Measurements from ENCODE around the gene SMAD3. TPM values are rescaled to one million over a fixed set of nuclear protein-coding genes. Genes with fewer than 3 reads are reported as not detected.

The SMAD3 gene
- total and polyA plus RNA-seq, 3 experiments from 2014 or later = 30.2 to 34.2 (median 31.7) TPM

- CTCF ChIA-PET = interaction anchor here (0.6 kb wide), 1 partner anchor 1350 kb away, joined by 3 read pairs; no protein-coding TSS in a partner anchor
- Histone ChIP-seq H3K4me3 (ENCODE audit: low read length) (no peak overlapping the region), H3K27ac (ENCODE audit: low read depth, low read length) (no peak overlapping the region), H3K9me3 (ENCODE audit: low read length) (no peaks in the 10 kb centered on the region), H3K27me3 (ENCODE audit: insufficient read depth, low read length, poor library complexity, severe bottlenecking) (no peaks in the 10 kb centered on the region), H3K4me1 (ENCODE audit: insufficient read depth, low read length) (peaks cover 5% of the 10 kb centered on the region), H3K36me3 (ENCODE audit: insufficient read depth, low read length) (peaks cover 47% of the 10 kb centered on the region)
- Mint-ChIP-seq H3K4me1 (peaks cover 34 to 52% (median 40%) of the 10 kb centered on the region in 3 donors), H3K9me3 (no peaks in the 10 kb centered on the region), H3K27ac (peak overlapping the region in 4 of 8 donors; percentile 17 to 55 (median 34)), H3K4me3 (no peak overlapping the region), H3K27me3 (no peaks in the 10 kb centered on the region), H3K36me3 (peaks cover 13 to 73% (median 20%) of the 10 kb centered on the region in 3 donors)
- POLR2A ChIA-PET = no interaction called here
- no peak for DNase-seq
These were observed 100.2 kb downstream of the SMAD3 start for GRCh38 chr15:67165254-67166253.

DNA sequence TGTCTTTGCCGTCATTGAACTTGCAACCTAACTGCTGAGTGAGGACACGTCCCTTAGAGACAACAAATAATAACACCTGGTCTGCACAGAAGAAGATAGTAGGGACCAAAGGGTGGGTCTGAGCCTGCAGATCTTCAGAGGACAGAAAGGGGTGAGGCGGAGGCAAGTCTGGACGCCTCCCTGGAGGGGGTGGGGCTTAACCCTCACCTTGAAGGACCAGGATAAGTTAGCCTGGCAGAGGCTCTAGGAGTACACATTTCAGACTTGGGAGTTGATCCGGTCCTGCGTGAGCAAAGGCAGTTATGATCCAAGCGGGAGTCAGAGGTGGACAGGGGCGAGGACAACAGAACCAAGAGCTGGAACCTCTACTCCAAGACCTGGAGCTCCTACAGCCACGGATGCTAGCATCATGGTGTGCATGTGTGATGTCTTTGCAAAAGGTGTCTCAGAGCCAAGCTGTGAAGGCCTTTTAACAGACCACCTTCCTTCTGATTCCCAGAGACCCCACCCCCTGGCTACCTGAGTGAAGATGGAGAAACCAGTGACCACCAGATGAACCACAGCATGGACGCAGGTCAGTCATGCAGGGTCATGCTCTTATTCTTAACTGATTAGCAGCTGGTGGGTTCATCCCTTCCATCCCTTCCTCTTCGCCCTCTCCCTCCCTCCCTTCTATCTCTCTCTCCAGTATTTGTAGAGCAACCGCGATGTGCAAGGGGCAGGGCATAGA is 101.0 kb downstream of the SMAD3 start:
- no peaks in the 10 kb centered on the region for H3K9me3 ChIP-seq (ENCODE audit: low read length)
- H3K4me1 ChIP-seq (ENCODE audit: insufficient read depth, low read length) = peaks cover 5% of the 10 kb centered on the region
- Mint-ChIP-seq H3K27ac (peak overlapping the region in 5 of 8 donors; percentile 37 to 78 (median 73)), H3K4me1 (peaks cover 31 to 50% (median 39%) of the 10 kb centered on the region in 3 donors), H3K36me3 (peaks cover 13 to 82% (median 24%) of the 10 kb centered on the region in 3 donors), H3K27me3 (no peaks in the 10 kb centered on the region), H3K9me3 (no peaks in the 10 kb centered on the region), H3K4me3 (no peak overlapping the region)
- H3K36me3 ChIP-seq (ENCODE audit: insufficient read depth, low read length) = peaks cover 52% of the 10 kb centered on the region
- H3K27me3 ChIP-seq (ENCODE audit: insufficient read depth, low read length, poor library complexity, severe bottlenecking) = no peaks in the 10 kb centered on the region
- no peak overlapping the region for H3K4me3 ChIP-seq (ENCODE audit: low read length)
- POLR2A ChIA-PET = no interaction called here
- DNase-seq = no peak
- CTCF ChIA-PET = no interaction called here
- H3K27ac ChIP-seq (ENCODE audit: low read depth, low read length) = no peak overlapping the region

DNA sequence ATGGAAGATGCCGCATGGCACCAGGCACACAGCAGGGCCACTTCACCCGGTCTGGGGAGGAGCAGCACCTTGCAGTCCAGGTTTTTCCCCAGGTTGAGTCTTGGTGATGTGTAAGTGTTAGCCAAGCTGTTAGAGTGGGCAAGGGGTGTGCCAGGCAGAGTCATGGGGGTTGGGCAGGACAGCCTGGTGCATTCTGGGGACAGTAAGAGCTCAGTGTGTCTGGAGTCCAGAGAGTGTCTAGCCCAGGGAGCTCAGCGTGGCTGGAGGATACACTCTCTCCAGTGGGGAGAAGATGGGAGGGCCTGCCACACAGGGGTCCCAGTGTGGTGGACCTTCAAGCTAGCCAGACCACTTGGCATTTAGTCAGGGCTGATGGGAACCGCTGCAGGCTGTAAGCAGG is 101.7 kb downstream of the SMAD3 start:
- Mint-ChIP-seq H3K4me1 (peaks cover 26 to 44% (median 34%) of the 10 kb centered on the region in 3 donors), H3K27me3 (no peaks in the 10 kb centered on the region), H3K36me3 (peaks cover 13 to 89% (median 24%) of the 10 kb centered on the region in 3 donors), H3K9me3 (no peaks in the 10 kb centered on the region), H3K27ac (peak overlapping the region in 5 of 8 donors; percentile 42 to 78 (median 70)), H3K4me3 (peak overlapping the region in 1 of 7 donors; percentile 14)
- no peak overlapping the region for H3K27ac ChIP-seq (ENCODE audit: low read depth, low read length)
- POLR2A ChIA-PET = no interaction called here
- no peaks in the 10 kb centered on the region for H3K4me1 ChIP-seq (ENCODE audit: insufficient read depth, low read length)
- H3K36me3 ChIP-seq (ENCODE audit: insufficient read depth, low read length) = peaks cover 59% of the 10 kb centered on the region
- DNase-seq = no peak
- CTCF ChIA-PET = no interaction called here
- no peaks in the 10 kb centered on the region for H3K9me3 ChIP-seq (ENCODE audit: low read length)
- H3K4me3 ChIP-seq (ENCODE audit: low read length) = no peak overlapping the region
- H3K27me3 ChIP-seq (ENCODE audit: insufficient read depth, low read length, poor library complexity, severe bottlenecking) = no peaks in the 10 kb centered on the region

GRCh38 chr15:67168694-67169093 is 103.3 kb downstream of the SMAD3 start:
- H3K27me3 Mint-ChIP-seq = no peaks in the 10 kb centered on the region
- Histone ChIP-seq H3K9me3 (ENCODE audit: low read length) (no peaks in the 10 kb centered on the region), H3K36me3 (ENCODE audit: insufficient read depth, low read length) (peaks cover 59% of the 10 kb centered on the region), H3K4me3 (ENCODE audit: low read length) (no peak overlapping the region), H3K4me1 (ENCODE audit: insufficient read depth, low read length) (no peaks in the 10 kb centered on the region), H3K27me3 (ENCODE audit: insufficient read depth, low read length, poor library complexity, severe bottlenecking) (no peaks in the 10 kb centered on the region), H3K27ac (ENCODE audit: low read depth, low read length) (no peak overlapping the region)
- DNase-seq = no peak
- no peaks in the 10 kb centered on the region for H3K9me3 Mint-ChIP-seq
- no peak overlapping the region for H3K4me3 Mint-ChIP-seq
- ChIA-PET POLR2A (interaction anchor here (1.1 kb wide), 1 partner anchor 35 kb away, joined by 5 read pairs; no protein-coding TSS in a partner anchor), CTCF (no interaction called here)
- H3K4me1 Mint-ChIP-seq = peaks cover 30 to 45% (median 33%) of the 10 kb centered on the region in 3 donors
- peak overlapping the region in 6 of 8 donors; percentile 0 to 75 (median 40) for H3K27ac Mint-ChIP-seq
- peaks cover 13 to 92% (median 26%) of the 10 kb centered on the region in 3 donors for H3K36me3 Mint-ChIP-seq

- Mint-ChIP-seq H3K4me1 (peaks cover 42 to 58% (median 48%) of the 10 kb centered on the region in 3 donors), H3K4me3 (peak overlapping the region in 1 of 7 donors; percentile 75), H3K36me3 (peaks cover 13 to 98% (median 31%) of the 10 kb centered on the region in 3 donors), H3K9me3 (no peaks in the 10 kb centered on the region), H3K27ac (peak overlapping the region in 5 of 8 donors; percentile 29 to 80 (median 56)), H3K27me3 (no peaks in the 10 kb centered on the region)
- ChIA-PET CTCF (no interaction called here), POLR2A (no interaction called here)
- H3K27ac ChIP-seq (ENCODE audit: low read depth, low read length) = no peak overlapping the region
- H3K4me1 ChIP-seq (ENCODE audit: insufficient read depth, low read length) = peaks cover 6% of the 10 kb centered on the region
- no peak overlapping the region for H3K4me3 ChIP-seq (ENCODE audit: low read length)
- H3K9me3 ChIP-seq (ENCODE audit: low read length) = no peaks in the 10 kb centered on the region
- peaks cover 55% of the 10 kb centered on the region for H3K36me3 ChIP-seq (ENCODE audit: insufficient read depth, low read length)
- DNase-seq = no peak
- H3K27me3 ChIP-seq (ENCODE audit: insufficient read depth, low read length, poor library complexity, severe bottlenecking) = no peaks in the 10 kb centered on the region
These were observed 104.9 kb downstream of the SMAD3 start for GRCh38 chr15:67170143-67170925.

- Mint-ChIP-seq H3K4me3 (no peak overlapping the region), H3K4me1 (peaks cover 51 to 69% (median 57%) of the 10 kb centered on the region in 3 donors), H3K36me3 (peaks cover 13 to 98% (median 25%) of the 10 kb centered on the region in 3 donors), H3K9me3 (no peaks in the 10 kb centered on the region), H3K27me3 (no peaks in the 10 kb centered on the region), H3K27ac (peak overlapping the region in 4 of 8 donors; percentile 2 to 71 (median 60))
- CTCF ChIA-PET = no interaction called here
- Histone ChIP-seq H3K27me3 (ENCODE audit: insufficient read depth, low read length, poor library complexity, severe bottlenecking) (no peaks in the 10 kb centered on the region), H3K4me1 (ENCODE audit: insufficient read depth, low read length) (peaks cover 6% of the 10 kb centered on the region), H3K27ac (ENCODE audit: low read depth, low read length) (no peak overlapping the region), H3K36me3 (ENCODE audit: insufficient read depth, low read length) (peaks cover 44% of the 10 kb centered on the region), H3K4me3 (ENCODE audit: low read length) (no peak overlapping the region), H3K9me3 (ENCODE audit: low read length) (no peaks in the 10 kb centered on the region)
- no peak for DNase-seq
- POLR2A ChIA-PET = no interaction called here
These were observed 106.1 kb downstream of the SMAD3 start for GRCh38 chr15:67171471-67171870.

GRCh38 chr15:67172172-67172571 is 106.8 kb downstream of the SMAD3 start:
- Mint-ChIP-seq H3K27ac (peak overlapping the region in 6 of 8 donors; percentile 47 to 83 (median 62)), H3K27me3 (no peaks in the 10 kb centered on the region), H3K4me3 (no peak overlapping the region), H3K4me1 (peaks cover 48 to 73% (median 57%) of the 10 kb centered on the region in 3 donors), H3K9me3 (no peaks in the 10 kb centered on the region), H3K36me3 (peaks cover 8 to 98% (median 24%) of the 10 kb centered on the region in 3 donors)
- H3K4me1 ChIP-seq (ENCODE audit: insufficient read depth, low read length) = peaks cover 6% of the 10 kb centered on the region
- ChIA-PET POLR2A (no interaction called here), CTCF (no interaction called here)
- no peaks in the 10 kb centered on the region for H3K9me3 ChIP-seq (ENCODE audit: low read length)
- no peak for DNase-seq
- H3K27ac ChIP-seq (ENCODE audit: low read depth, low read length) = no peak overlapping the region
- H3K4me3 ChIP-seq (ENCODE audit: low read length) = no peak overlapping the region
- H3K27me3 ChIP-seq (ENCODE audit: insufficient read depth, low read length, poor library complexity, severe bottlenecking) = no peaks in the 10 kb centered on the region
- H3K36me3 ChIP-seq (ENCODE audit: insufficient read depth, low read length) = peaks cover 39% of the 10 kb centered on the region
